ENCODE measurements around the gene BRSK2.
A peak's percentile ranks its signal among the peaks of the same experiment; 100 is the strongest.
"Not testable (repeated sequence)": the region's sequence is repeated elsewhere in the genome, so short reads cannot be mapped to it uniquely, and the experiment has no call there.

Gene BRSK2

DNA sequence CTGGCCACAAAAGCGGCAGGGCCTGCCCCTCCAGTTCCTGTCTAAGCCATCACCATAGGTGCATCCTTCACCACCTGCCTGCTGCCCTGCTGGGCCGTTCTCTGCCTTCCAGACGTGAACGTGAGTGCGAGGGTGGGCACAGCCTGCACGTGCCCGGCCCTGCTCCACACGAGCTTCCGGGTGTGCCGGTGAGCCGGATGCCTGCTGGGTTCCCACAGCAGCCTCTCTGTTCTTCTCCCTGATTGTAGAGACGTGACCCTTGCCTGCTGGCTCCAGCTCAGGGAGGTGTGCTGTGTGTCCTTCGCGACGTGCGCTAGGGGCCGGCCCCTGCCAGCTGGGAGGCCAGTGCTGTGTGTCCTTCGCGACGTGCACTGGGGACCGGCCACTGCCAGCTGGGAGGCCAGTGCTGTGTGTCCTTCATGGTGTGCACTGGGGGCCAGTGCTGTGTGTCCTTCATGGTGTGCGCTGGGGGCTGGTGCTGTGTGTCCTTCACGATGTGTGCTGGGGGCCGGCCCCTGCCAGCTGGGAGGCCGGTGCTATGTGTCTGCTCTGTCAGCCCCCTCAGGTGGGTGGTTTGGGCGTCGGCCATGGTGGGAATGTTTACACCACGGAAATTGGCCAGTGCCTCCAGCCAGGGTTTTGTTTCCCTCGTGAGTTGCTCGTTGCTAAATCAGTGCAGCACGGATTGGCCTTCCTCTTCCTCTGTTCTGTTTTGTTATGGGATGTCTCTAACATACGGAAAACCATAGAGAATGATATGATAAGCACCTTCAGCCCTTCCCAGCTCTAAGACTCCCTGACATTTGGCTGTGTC, 35.4 kb upstream of the BRSK2 start:
- DNase-seq, result no peak

DNA sequence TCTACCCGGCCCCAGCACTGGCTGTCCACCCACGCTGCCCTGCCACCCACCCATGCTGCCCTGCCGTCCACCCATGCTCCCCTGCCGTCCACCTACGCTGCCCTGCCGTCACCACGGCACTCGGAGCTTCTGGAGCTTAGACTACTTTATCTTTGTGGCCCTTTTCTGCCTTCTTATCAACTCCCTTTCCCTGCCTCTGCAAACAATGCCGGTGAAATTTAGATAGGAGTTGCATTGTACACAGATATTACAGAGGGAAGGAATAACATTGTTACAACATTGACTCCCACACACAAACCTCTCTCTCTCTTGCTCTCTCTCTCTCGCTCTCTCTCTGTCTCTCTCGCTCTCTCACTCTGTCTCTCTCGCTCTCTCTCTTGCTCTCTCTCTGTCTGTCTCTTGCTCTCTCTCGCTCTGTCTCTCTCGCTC, 33.7 kb upstream of the BRSK2 start:
- no peak for DNase-seq

DNA sequence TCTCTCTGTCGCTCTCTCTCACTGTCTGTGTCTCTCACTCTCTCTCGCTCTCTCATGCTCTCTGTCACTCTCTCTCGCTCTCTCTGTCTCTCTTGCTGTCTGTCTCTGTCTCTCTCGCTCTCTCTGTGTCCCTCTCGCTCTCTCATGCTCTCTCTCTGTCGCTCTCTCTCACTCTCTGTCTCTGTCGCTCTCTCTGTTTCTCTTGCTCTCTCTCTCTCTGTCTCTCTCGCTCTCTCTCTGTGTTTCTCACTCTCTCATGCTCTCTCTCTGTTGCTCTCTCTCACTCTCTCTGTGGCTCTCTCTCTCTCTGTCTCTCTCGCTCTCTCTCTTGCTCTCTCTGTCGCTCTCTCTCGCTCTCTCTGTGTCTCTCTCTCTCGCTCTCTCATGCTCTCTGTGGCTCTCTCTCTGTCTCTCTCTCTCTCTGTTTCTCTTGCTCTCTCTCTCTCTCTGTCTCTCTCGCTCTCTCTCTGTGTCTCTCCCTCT, 33.2 kb upstream of the BRSK2 start:
- no peak for DNase-seq

DNA sequence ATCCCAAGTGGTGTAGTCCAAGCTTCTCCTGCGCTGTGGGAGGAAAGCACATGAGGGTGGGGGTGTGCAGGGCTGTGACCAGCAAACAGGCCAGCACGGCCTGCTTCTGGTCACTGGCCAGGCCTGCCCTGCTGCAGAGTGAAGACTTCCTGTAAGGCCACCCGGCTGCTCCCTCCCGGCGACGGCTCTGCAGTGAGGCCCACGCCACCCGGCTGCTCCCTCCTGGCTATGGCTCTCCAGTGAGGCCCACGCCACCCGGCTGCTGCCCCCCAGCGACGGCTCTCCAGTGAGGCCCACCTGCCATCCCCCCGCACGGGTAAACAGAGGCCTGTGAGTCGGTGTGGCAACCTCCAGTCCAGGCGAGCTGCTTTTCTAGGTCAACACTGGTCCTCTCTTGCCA, 31.4 kb upstream of the BRSK2 start:
- DNase-seq, result no peak

DNA sequence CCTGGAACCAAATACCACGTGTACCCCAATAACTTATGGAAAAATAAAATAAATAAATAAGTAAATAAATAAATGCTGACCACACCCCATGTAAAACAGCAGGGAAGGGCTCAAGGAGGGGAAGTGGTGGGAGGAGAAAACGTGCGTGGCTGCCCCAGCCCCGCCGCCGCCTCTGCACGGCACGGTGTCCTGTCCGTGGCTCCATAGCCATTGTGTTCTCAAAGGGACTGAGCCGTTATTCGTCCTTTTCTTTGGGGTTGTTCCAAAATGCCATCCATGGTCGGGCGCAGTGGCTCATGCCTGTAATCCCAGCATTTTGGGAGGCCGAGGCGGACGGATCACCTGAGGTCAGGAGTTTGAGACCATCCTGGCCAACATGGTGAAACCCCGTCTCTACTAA, 30.8 kb upstream of the BRSK2 start:
- DNase-seq, result not testable (repeated sequence)

DNA sequence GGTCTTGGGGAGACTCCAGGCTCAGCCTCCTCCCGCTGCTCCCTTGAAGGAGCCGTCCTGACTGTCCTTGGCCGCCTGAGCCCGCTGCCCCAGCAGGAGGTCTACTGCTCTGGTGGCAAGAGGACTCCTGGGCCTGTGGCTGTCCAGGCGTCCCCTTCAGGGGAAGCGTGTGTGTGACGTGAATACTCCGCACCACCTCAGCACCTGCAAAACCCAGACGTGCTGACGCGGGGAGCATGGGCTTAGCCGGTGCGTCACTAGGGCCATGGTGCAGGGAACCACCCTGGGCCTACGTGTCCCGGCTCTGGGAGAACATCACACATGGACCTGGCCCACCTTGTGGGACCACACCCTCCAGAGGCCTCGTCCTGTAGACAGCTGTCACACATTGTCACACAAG, 30.2 kb upstream of the BRSK2 start:
- no peak for DNase-seq

DNA sequence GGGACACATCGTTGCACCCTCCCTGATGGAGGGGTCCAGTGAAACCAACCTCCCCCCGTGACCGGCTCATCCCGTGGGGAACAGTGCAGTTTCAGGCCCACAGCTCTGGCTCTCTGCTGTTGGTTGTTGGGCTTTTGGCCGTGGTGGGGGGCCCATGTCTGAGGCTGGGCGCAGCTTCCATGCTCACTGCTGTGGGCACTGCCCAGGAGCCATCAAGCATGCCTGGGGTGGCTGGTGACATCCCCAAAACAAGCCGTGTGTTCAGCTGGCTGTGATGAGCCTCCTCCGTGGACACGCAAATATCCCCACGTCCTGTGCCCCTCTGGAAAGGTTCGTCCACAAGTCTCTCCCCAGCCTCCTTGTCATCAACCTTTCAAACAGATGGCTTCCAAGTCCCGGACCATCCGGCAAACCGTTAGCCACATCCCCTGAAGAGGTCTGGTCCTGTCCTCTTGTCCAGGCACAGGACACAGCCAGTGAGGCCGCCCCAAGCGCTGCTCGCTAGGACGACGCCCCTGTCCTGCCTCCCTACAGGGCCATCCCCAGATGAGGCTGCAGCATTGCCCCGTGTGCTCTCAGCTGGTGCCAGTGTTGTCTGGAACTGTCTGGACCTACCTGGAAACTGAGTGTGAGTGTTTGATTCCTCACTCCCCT, 29.4 kb upstream of the BRSK2 start:
- DNase-seq, result no peak

DNA sequence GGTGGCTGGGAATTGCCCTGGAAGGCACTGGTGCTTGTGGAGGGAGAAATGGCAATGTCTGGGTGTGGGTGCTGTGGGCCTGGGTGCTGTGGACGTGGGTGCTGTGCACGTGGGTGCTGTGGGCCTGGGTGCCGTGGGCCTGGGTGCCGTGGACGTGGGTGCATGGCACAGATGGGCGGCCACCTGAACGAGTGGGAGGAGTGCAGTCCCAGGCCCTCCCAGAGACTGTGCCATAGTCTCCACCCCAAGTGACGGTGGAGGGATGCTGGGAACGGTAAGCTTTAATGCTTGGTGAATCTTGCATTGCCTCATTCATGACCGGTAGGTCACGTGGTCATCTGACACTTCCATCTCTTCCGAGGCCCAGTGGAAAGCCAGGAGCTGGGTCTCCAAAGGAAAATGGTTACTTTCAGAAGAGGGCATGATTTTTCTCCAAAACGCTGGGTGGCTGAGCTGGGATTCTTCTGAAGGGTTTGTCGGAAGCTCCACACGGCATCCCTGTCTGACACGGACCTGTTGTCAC, 28.8 kb upstream of the BRSK2 start:
- no peak for DNase-seq

DNA sequence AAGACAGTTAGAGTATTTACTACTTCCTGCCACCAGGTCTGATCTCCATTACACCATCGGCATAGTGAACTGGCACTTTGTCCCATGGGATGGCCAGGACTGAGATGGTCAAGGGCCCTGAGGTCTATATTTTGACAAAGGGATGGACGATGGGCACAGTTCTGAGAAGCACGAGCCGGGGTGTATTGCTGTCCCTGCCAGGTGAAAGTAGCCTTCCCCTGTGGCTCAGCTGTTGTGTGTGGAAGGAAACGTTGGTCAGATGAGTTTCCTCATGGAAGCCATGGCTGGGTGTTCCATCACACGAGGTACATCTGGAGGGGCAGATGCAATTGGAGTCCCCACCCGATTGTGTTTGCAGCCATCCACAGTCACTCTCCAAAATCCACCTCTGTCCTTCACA, 27.9 kb upstream of the BRSK2 start:
- no peak for DNase-seq

DNA sequence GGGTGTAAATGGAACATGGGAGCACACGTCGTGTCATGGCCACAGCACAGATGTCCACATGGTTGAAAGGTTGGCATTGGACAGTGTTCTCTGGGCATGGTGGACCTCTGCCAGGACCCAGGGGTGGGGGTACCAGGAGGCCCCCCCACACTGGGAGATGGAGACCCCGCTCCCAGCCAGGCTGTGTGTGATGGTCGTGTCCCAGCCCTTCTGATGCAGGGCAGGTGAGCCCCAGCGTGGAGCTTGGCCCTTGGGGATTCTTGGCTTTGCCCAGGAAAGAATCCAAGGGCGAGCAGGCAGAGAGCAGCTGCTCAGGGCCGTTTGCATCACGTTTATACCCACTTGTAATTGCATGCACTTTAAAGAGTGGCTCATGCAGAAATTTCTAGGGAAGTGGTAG, 22.0 kb upstream of the BRSK2 start:
- no peak for DNase-seq

DNA sequence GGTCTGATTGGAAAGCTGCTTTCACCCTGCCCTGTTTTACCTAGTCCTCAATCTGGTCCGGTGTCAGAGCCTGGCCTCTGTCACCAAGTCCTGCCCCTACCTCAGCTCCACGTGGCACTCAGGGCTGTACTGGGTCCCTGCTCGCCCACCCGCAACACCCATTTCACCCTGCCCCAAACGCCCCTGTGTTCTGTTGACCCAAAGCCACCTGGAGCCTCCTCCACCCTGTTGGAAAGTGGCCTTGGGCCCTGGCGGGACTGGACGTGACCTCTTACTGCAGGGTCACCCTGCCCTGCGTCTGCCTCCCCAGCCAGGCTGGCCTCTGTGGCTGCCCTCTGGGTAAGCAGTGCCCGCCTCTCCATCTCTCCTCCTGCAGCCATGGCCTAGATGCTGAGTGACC, 21.5 kb upstream of the BRSK2 start:
- no peak for DNase-seq

DNA sequence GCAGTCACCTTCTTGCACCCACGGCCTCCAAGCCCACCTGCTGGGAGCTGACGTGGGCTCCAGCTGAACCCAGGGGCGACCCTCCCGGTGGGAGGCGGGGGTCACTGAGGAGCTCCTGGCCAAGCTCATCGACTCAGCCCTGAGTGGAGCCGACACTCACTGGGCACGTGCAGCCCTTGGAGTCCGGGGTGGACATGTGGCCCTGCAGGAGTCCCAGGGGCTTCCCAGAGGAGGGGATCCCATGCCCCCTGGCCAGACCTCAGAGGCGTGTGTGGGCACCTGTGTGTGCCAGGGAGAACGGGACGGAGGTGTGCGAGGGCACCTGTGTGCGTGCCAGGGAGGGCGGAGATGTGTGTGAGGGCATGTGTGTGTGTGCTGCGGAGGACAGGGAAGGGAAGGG, 20.8 kb upstream of the BRSK2 start:
- DNase-seq, result no peak

DNA sequence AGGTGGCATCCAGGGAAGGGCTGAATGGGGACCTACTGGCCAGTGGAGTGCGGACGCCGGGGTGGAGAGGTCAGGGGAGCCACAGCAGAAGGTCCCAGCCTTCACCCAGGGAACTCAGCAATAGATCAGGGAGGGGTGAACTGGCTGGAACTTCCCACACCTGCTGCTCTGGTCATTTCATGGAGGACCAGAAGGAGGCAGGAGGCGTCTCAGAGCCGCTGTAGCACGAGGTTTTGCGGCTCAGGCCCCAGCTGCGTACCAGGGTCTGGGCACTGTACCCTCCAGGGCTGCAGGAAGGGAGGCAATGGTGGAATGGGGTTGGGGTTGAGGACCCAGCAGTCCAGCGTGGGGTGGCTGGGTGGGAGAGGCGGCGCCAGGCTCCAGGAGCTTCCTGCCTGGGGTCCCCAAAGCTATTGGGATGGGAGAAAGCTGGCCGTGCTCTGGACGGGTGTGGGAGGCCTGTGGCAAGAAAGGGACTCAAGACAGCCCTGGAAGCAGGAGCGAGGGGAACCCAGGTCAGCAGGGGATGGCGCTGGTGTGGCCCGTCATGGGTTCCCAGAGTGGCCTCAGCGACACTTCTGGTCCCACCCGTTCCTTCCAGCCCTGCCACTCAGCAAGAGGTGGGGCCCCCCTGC, 20.2 kb upstream of the BRSK2 start:
- DNase-seq, result no peak

DNA sequence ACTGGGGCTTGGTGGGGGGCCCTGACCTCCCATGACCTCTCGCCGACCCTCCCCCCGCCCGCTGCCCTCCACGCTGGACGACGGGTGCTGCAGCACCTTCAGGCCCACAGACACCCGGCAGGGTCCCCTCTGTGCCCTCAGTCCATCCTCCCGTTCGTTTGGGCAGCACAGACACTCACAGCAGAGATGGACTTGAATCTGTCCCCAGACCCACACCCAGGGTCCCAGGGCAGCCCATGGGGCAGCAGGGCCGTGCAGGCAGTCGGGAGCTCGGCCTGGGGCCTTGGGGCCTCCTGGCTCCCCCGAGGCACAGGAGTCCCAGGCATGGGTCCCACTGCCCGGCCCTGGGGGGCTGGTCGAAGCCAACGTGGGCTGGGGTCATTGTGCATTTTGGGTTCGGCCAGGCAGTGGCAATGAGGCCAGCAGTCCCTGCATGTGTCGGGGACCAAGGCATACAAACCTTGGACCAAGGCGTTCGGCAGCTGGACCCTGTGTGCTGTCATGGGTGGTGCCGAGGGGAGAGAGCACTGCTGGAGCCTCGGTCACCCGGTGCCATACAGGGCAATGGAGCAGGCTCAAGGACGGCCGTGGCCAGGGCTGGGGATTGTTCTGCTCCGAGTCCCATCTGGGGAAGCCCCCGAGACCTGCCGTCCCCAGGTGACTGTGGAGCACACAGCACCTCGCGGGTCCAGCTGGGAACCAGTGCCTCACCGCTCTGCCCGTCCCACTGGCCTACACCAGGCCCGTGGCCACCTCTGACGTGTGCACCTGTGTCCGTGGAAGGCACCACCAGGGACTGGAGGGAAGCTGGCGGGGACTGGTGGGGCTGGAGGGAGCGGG, 19.3 kb upstream of the BRSK2 start:
- DNase-seq, result no peak

DNA sequence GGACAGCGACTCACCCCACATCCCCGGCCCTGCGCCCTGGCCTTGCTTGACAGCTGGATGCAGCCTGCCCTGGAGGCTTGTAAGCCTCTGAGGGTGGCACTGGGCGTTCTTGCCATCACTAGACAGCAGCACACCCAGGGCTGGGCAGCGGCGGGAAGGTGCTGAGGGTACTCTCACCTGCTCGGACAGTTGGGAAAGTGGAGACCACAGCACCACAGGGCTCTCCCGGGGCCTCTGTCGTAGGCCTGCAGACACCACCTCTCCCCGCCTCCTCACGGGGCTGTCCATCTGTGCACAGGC, 18.8 kb upstream of the BRSK2 start:
- no peak for DNase-seq

DNA sequence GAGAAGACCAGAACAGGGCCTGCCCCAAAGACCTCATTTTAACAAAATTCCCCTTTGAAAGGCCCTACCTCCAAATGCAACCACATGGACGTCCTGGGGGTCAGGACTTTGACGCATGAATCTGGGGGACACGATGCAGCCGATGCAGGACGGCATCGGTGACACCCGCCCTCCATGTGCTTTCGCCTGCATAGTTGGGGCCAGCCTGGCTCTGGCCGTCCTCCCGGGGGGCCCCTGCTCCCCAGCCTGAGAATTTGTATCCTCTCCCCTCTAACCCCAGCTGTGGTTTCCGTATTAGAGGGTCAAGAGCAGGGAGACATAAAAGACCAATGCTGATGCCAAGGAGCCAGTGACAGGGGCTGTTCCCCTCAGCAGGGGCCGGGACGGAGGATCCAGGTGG, 18.4 kb upstream of the BRSK2 start:
- DNase-seq, result no peak

DNA sequence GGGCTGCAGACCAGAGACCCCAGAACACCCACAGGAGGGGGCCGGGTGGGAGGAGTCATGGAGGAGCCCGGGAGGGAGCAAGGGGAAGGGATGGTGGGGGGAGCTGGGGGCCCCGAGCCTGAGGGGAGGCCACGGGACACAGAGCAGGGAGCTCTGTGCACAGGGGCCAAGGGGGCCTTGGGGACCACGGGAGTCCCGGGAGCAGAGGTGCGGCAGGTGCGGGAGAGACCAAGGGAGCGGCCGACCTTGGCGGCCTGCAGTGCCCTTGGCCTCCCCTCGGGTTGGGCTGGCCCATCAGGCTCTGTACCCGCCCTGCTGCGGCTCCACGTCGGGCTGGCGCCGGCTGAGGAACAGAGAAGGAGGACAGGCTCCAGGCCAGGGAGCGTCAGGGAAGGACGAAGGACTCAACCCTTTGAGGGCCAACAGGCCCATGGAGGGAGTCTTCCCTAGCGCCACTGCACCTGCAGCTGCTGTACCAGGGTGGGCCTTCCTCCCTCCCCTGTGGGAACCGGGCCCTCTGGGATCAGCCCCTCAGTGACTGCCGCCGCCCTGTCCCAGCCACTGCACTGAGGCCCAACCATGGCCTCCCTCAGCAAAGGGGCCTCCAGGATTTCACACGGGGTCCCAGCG, 17.8 kb upstream of the BRSK2 start:
- DNase-seq, result no peak

DNA sequence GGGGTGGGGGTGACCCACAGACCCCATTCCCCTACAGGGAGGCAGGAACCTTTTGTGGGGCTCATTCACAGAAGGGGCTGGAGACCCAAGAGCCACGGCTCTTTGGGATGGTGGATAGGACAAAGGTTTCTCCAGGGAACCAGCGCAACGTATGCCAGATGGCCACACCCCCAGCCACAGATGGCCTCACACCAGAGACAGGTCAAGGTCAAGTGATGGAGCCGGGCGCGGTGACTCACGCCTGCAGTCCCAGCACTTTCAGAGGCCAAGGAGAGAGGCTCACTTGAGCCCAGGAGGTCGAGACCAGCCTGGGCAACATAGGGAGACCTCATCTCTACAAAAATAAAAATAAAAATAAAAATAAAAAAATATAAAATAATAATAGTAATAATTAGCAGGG, 17.1 kb upstream of the BRSK2 start:
- DNase-seq, result no peak

DNA sequence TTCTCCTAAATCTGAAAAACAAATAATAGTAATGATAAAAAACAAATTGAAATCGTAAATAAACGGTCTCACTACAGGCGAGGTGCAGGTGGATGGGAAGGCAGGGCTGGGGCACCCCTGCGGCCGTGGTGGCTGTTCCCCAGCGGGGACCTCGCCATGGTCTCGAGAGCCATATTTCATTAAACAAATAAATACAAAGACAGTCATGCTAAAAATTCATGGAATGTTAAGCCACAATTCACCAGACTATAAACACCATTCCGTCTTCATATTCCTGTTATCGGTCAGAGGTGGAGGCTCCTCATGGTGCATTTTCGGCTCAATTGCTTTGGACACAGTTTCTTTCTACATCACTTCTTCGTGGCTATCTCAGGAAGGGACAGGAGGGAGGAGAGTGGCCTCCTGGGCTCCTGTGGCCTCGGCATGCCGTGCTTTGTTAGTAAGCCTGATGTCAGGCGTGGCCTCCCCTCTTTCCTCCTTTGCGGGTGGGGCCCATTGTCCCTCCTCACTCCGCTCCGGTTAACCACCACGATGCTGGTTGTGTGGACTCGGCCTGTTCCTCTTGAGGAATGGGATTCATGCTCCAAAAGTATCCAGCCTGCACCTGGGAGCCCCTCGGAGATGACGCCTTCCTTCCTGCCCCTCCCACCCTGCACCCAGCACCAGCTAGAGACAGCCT, 16.1 kb upstream of the BRSK2 start:
- DNase-seq, result peak; percentile 8

DNA sequence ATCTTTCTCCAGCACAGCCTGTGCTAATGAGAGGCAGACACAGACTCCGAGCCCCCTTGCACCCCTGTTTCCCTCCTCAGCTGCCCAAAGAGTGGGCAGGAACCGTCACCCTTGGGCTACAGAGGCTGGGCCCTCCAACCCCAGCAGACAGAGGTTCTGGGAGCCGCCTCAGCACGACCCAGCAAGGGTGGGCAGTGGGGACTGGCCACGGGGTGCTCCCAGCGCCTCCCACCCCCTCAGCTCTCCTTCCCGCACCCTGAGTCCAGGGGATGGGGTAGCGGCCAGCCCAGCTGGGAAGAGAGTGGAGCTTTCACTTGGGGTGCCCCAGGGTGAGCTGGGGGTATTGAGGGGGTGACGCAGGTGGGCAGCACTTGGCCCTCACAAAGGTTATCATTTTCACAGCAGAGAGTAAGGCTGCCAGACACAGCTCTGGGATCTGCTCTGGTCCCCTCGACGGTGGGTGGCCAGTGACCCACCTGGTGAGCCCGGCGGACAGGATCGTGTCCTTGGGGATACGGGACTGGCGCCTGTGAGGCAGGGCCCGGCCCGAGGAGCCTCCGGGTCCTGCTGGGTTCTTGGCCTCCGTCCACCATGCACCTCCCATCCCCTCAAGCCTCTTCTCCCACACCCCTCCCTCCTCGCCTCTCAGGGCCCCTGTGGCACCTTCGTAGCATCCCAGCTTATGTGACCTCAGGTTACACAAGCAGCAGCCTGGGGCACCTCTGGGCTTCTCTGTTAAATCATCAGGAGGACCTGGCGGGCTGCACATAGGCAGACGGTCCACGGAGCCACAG, 14.4 kb upstream of the BRSK2 start:
- no peak for DNase-seq

DNA sequence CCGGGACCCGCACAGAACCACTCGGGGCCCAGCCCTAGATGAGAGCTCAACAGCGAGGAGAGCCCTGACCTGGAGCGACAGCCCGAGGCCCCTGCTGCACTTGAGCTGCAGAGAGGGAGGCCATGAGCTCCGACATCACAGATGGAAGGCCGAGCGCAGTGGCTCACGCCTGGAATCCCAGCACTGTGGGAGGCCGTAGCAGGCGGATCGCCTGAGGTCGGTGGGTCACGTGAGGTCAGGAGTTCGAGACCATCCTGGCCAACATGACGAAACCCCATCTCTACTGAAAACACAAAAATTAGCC, 13.8 kb upstream of the BRSK2 start:
- no peak for DNase-seq
